Panc1 (cell line): ENCODE measurements around the gene H1-8.

Source experiments
- CTCF ChIP-seq: fragments of 450-650 bp; IDR thresholded peaks from 2 replicates; pipeline ENCODE4 v1.5.1; 2017; ENCODE audit warnings: mild to moderate bottlenecking
- POLR2AphosphoS5 ChIP-seq: IDR thresholded peaks from 2 replicates; pipeline ENCODE4 v1.6.1; 2012; ENCODE audit warnings: mild to moderate bottlenecking, low read depth, low read length, moderate library complexity
- REST ChIP-seq, 2 experiments: IDR thresholded peaks; 2 replicates each; pipeline ENCODE4 v1.6.1; 2011 to 2012; ENCODE audit warnings: low read depth in 2 of 2, control low read depth in 1 of 2, low read length in 1 of 2, mild to moderate bottlenecking in 1 of 2, moderate library complexity in 1 of 2; ENCODE audit not compliant: insufficient read depth in 1 of 2
- SIN3A ChIP-seq: IDR thresholded peaks from 2 replicates; pipeline ENCODE4 v1.6.1; 2012; ENCODE audit warnings: low read depth, mild to moderate bottlenecking, low read length, moderate library complexity, borderline replicate concordance; ENCODE audit not compliant: insufficient read depth

- TF ChIP-seq REST (IDR thresholded peaks at IDR 0.05; ENCODE audit: insufficient read depth in 1 of 2, low read depth in 2 of 2, low read length in 1 of 2) (no peak), CTCF (no peak), POLR2AphosphoS5 (no peak), SIN3A (no peak)
Observed at GRCh38 chr3:129576514-129577352, 33.8 kb downstream of the H1-8 start.
